ENCODE measurements around the gene TTYH2.

DNA sequence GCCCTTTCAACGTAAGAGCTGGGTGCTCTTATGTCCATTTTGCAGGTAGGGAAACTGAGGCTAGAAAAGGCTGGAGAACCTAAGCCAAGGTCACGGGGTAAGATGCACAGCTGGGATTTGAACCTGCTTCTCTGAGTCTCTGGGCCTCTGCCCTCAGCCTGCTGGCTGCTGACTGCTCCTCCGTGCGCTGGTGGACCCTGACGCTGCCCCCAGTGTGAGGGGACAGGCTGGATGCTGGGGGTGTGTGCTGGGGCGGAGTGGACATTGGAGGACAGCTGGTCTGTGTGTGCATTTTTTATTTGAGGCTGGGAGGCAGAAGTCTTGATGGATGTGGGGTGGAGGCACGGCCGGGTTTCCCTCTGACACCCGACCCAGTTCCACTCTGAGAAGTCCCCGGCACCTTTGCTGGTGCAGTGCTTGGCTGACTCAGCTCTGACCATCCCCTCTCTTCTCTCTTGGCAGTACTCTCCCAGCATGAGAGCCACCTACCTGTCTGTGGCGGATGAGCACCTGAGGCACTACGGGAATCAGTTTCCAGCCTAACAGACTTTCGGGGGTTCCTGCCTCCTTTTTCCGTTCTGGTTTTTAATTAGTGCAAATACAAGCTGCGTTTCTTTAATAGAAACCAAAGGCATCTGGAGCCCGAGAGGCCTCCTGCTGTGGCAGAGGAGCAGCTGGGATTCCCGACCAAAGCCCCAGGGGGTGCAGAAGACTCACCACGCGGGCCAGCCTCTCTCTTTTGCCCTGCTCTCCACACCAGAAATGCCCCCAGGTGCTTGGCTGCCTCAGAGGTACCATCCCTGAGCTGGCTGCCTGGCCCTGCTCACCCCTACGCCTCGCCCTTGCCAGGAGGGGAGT is 46.5 kb downstream of the TTYH2 start:
- TF ChIP-seq, protein P1, sequence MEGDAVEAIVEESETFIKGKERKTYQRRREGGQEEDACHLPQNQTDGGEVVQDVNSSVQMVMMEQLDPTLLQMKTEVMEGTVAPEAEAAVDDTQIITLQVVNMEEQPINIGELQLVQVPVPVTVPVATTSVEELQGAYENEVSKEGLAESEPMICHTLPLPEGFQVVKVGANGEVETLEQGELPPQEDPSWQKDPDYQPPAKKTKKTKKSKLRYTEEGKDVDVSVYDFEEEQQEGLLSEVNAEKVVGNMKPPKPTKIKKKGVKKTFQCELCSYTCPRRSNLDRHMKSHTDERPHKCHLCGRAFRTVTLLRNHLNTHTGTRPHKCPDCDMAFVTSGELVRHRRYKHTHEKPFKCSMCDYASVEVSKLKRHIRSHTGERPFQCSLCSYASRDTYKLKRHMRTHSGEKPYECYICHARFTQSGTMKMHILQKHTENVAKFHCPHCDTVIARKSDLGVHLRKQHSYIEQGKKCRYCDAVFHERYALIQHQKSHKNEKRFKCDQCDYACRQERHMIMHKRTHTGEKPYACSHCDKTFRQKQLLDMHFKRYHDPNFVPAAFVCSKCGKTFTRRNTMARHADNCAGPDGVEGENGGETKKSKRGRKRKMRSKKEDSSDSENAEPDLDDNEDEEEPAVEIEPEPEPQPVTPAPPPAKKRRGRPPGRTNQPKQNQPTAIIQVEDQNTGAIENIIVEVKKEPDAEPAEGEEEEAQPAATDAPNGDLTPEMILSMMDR (IDR thresholded peaks at IDR 0.05) = no peak
- no peak for TF ChIP-seq EZH2 (IDR thresholded peaks at IDR 0.05; ENCODE audit: borderline replicate concordance, insufficient read depth, low read depth, low read length, poor library complexity, severe bottlenecking)
